Transverse colon (tissue), 4 donors: ENCODE measurements around the gene LMAN1L. TPM values are rescaled to one million over a fixed set of nuclear protein-coding genes. Genes with fewer than 3 reads are reported as not detected.

Experiments used
- DNase-seq: peaks from one replicate; pipeline ENCODE4 v3.0.0-alpha.2; 2019
- H3K27ac ChIP-seq, 4 donors: fragments of 200-600 bp; sonication (generic); 2 replicates each; pipeline ENCODE4 v1.5.1; 2016 to 2018; ENCODE audit warnings: inconsistent platforms in 4 of 4
- H3K27me3 ChIP-seq: fragments of 200-600 bp; sonication (generic); 2 replicates; pipeline ENCODE4 v1.5.1; 2017; ENCODE audit warnings: inconsistent platforms
- H3K36me3 ChIP-seq, 4 donors: fragments of 200-600 bp; sonication (generic); 2 replicates each; pipeline ENCODE4 v1.5.1; 2017 to 2019; ENCODE audit warnings: inconsistent platforms in 4 of 4
- H3K4me1 ChIP-seq, 4 donors: fragments of 200-600 bp; sonication (generic); 2 replicates each; pipeline ENCODE4 v1.5.1; 2017 to 2020; ENCODE audit warnings: inconsistent platforms in 4 of 4
- H3K4me3 ChIP-seq, 4 donors: fragments of 200-600 bp; sonication (generic); 1 replicate in 1 of 4; 2 replicates in 3 of 4; pipeline versions ENCODE4 v1.5.1 to v1.6.1; 2017 to 2019; ENCODE audit warnings: inconsistent platforms in 4 of 4
- H3K9me3 ChIP-seq, 2 donors: fragments of 200-600 bp; sonication (generic); 2 replicates each; pipeline ENCODE4 v1.5.1; 2017 to 2019; ENCODE audit warnings: inconsistent platforms in 2 of 2
- EP300 ChIP-seq: sonication (generic); formaldehyde crosslinking; IDR thresholded peaks from one replicate; pipeline ENCODE4 v1.6.1; 2017; ENCODE audit warnings: antibody characterized with exemption, low read depth
- POLR2A ChIP-seq: fragments of 450-650 bp; IDR thresholded peaks from one replicate; pipeline ENCODE4 v1.6.1; 2016; ENCODE audit warnings: antibody characterized with exemption, mild to moderate bottlenecking, moderate library complexity
- POLR2AphosphoS5 ChIP-seq, 3 donors: sonication (generic); formaldehyde crosslinking; IDR thresholded peaks; one replicate each; pipeline ENCODE4 v1.6.1; 2016; ENCODE audit warnings: antibody characterized with exemption in 3 of 3
- WGBS, 2 donors: methylation state at CpG; one replicate each; pipeline ENCODE4 v1.1.5; 2018; ENCODE audit warnings: low coverage in 1 of 2; 5-methylcytosine and 5-hydroxymethylcytosine counted together
- in situ Hi-C, 4 donors: fragments of 200-750 bp; cut with MboI; loops; one replicate each; pipeline versions ENCODE4 v1.15.0 to v1.15.1; 2017; ENCODE audit warnings: low sequenced_read_pairs in 3 of 4, low pct_ligation_motif_present in 1 of 4, low pct_unique_long_range_greater_than_20kb in 1 of 4
- intact Hi-C: fragments of 100-400 bp; cut with DNase I; formaldehyde crosslinking; loops from one replicate; pipeline ENCODE4 v1.15.1; 2023; ENCODE audit warnings: low total_unique reads
- total RNA-seq, 4 donors: library from RNA; depleted of rRNA; stranded (reverse); fragments of >200 nt; gene quantifications; one replicate each; pipeline ENCODE4 v1.1.0, GENCODE V29; 2016
- TF ChIP-seq, protein P1 (sequence below), 5 experiments: fragments of 200-600 bp in 3 of 5; fragments of 450-650 bp in 2 of 5; sonication (generic) in 3 of 5; IDR thresholded peaks; 1 replicate in 2 of 5; 2 replicates in 3 of 5; pipeline ENCODE4 v1.5.1; 2016 to 2017; ENCODE audit warnings: antibody characterized with exemption in 5 of 5, inconsistent platforms in 3 of 5, mild to moderate bottlenecking in 2 of 5, moderate library complexity in 1 of 5

LMAN1L gene
- total RNA-seq, 4 donors from 2014 or later = 20.2 TPM; not detected in 3

- Histone ChIP-seq H3K9me3 (no peaks in the 10 kb centered on the region), H3K27ac (peak overlapping the region; percentile 91 to 96 (median 94)), H3K36me3 (no peaks in the 10 kb centered on the region), H3K4me3 (no peak overlapping the region), H3K4me1 (peaks cover 57 to 93% (median 90%) of the 10 kb centered on the region in 4 donors), H3K27me3 (no peaks in the 10 kb centered on the region)
- DNase-seq = no peak
- intact Hi-C loops (no loop called here), in situ Hi-C loops (no loop called here)
- 0 to 42% methylated on average over 1 of the region's 1 CpG for WGBS, 2 donors
- TF ChIP-seq POLR2A (no peak), EP300 (no peak), POLR2AphosphoS5 (IDR thresholded peaks at IDR 0.05) (no peak)
- TF ChIP-seq, protein P1, sequence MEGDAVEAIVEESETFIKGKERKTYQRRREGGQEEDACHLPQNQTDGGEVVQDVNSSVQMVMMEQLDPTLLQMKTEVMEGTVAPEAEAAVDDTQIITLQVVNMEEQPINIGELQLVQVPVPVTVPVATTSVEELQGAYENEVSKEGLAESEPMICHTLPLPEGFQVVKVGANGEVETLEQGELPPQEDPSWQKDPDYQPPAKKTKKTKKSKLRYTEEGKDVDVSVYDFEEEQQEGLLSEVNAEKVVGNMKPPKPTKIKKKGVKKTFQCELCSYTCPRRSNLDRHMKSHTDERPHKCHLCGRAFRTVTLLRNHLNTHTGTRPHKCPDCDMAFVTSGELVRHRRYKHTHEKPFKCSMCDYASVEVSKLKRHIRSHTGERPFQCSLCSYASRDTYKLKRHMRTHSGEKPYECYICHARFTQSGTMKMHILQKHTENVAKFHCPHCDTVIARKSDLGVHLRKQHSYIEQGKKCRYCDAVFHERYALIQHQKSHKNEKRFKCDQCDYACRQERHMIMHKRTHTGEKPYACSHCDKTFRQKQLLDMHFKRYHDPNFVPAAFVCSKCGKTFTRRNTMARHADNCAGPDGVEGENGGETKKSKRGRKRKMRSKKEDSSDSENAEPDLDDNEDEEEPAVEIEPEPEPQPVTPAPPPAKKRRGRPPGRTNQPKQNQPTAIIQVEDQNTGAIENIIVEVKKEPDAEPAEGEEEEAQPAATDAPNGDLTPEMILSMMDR (IDR thresholded peaks at IDR 0.05) = no peak
These were observed 54.9 kb downstream of the LMAN1L start for GRCh38 chr15:74867466-74868038.

DNA sequence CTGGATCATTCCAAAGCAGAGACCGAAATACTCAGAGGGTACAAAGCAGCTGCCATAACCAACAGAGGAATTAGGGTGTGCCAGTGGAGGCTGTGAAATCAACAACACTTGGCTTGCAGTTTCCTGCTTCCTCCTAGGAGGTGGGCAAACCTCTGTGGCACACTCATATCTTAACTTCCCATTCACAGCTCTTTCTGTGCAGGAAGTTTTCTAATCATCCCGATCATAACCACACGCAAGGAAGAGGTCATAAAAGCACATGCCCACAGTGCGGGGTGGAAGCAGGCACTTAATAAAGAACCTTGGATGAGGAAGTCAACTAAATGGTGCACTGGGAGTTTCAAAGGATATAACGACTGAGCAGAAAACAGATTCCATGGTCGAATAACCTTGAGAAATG lies 55.4 kb downstream of the LMAN1L start:
- H3K36me3 ChIP-seq = no peaks in the 10 kb centered on the region
- TF ChIP-seq POLR2A (peak; percentile 18), EP300 (no peak), POLR2AphosphoS5 (IDR thresholded peaks at IDR 0.05) (peak in 2 of 3 donors; percentile 48 to 68)
- TF ChIP-seq, protein P1 (IDR thresholded peaks at IDR 0.05) = no peak
- DNase-seq = peak; percentile 58
- WGBS, 2 donors = 10 to 23% methylated on average over 2 to 6 of the region's 6 CpGs
- in situ Hi-C loops = no loop called here
- intact Hi-C loops = no loop called here
- no peak overlapping the region for H3K4me3 ChIP-seq
- H3K9me3 ChIP-seq = no peaks in the 10 kb centered on the region
- peaks cover 57 to 93% (median 90%) of the 10 kb centered on the region in 4 donors for H3K4me1 ChIP-seq
- H3K27me3 ChIP-seq = no peaks in the 10 kb centered on the region
- peak overlapping the region; percentile 91 to 96 (median 94) for H3K27ac ChIP-seq

GRCh38 chr15:74869372-74869725 lies 56.7 kb downstream of the LMAN1L start:
- Histone ChIP-seq H3K4me1 (peaks cover 57 to 88% (median 81%) of the 10 kb centered on the region in 4 donors), H3K27me3 (no peaks in the 10 kb centered on the region), H3K27ac (peak overlapping the region; percentile 91 to 96 (median 94)), H3K4me3 (peak overlapping the region in 1 of 4 donors; percentile 82), H3K9me3 (no peaks in the 10 kb centered on the region), H3K36me3 (no peaks in the 10 kb centered on the region)
- TF ChIP-seq POLR2A (no peak), EP300 (no peak), POLR2AphosphoS5 (IDR thresholded peaks at IDR 0.05) (no peak)
- TF ChIP-seq, protein P1 (IDR thresholded peaks at IDR 0.05) = no peak
- in situ Hi-C loops = no loop called here
- no peak for DNase-seq
- intact Hi-C loops = no loop called here

DNA sequence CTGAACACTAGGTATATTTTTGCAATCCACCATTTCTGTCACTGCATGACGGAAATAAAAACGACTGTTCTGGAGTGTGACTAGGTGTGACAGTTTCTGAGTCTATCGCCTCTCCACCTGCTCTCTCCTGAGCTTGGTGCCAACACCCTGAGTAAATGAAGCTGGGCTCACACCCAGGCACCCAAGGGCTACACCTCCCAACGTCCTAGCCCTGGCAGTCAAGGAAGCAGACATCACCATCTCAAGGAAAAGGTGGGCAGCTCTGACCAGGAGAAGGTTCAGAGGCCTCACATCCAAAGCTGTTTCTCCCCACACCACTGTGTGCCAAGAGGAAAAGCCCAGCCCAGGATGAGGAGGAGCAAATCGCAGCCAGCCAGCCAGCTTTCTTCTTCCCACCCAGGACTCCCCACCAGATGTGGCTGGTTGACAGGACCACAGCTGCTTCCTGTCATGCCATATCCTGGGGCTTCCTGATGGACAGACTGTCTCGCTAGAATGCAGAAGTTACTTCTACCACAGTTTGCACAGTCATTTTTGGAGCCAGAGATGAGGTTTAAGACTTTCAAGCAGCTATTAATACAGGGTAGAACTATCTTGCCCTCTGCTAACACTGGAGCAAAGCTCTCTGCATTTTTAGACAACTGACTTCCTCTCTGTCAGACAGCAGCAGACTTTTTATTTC lies 57.2 kb downstream of the LMAN1L start:
- Histone ChIP-seq H3K4me3 (peak overlapping the region in 1 of 4 donors; percentile 82), H3K4me1 (peaks cover 53 to 83% (median 76%) of the 10 kb centered on the region in 4 donors), H3K36me3 (no peaks in the 10 kb centered on the region), H3K27me3 (no peaks in the 10 kb centered on the region), H3K9me3 (no peaks in the 10 kb centered on the region), H3K27ac (peak overlapping the region; percentile 91 to 96 (median 94))
- intact Hi-C loops = no loop called here
- DNase-seq = peak; percentile 81
- TF ChIP-seq POLR2AphosphoS5 (IDR thresholded peaks at IDR 0.05) (peak in 2 of 3 donors; percentile 67 to 81), POLR2A (peak; percentile 64), EP300 (no peak)
- 20 to 25% methylated on average over 2 to 6 of the region's 6 CpGs for WGBS, 2 donors
- in situ Hi-C loops = no loop called here
